ENCODE measurements around the gene KIF5C.

- TF ChIP-seq EZH2 (IDR thresholded peaks at IDR 0.05) = no peak
- no peak for TF ChIP-seq POLR2AphosphoS5 (IDR thresholded peaks at IDR 0.05; ENCODE audit: borderline replicate concordance, low read depth, low read length)
- no peak for TF ChIP-seq FOXP2 (optimal IDR thresholded peaks at IDR 0.05; ENCODE audit: control extremely low read depth, extremely low read length, insufficient read depth)
These were observed 27.8 kb downstream of the KIF5C start for GRCh38 chr2:148902798-148903197.

All from SK-N-MC (cell line).